Measurements from ENCODE around the gene PRR23B. TPM values are rescaled to one million over a fixed set of nuclear protein-coding genes. Genes with fewer than 3 reads are reported as not detected.

Gene PRR23B
- polyA plus RNA-seq, 1 donor from 2014 or later = not detected

DNA sequence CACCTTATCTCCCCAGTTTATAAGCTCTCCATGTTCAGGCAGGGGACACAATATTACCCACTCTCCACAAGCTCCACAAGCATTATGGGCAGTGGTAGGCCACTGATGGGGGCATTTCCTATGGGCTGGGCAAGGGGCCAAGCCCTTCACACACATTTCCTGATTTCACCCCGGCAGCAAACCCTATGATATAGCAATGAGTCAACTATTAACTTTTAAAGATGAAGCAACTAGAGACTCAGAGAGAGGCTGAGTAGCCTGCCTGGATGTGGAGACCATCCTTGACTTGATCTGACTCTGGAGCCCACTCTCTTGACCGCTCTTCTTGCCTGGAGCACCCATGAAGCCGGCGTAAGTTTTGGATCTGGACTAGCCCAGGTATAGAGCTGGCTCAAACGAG, 46.3 kb downstream of the PRR23B start:
- no peaks in the 10 kb centered on the region for H3K27me3 ChIP-seq (ENCODE audit: insufficient read depth, low read depth, low read length)
- H2AFZ ChIP-seq (ENCODE audit: low read depth, low read length) = no peak overlapping the region
- H3K4me2 ChIP-seq (ENCODE audit: low read length) = no peak overlapping the region

DNA sequence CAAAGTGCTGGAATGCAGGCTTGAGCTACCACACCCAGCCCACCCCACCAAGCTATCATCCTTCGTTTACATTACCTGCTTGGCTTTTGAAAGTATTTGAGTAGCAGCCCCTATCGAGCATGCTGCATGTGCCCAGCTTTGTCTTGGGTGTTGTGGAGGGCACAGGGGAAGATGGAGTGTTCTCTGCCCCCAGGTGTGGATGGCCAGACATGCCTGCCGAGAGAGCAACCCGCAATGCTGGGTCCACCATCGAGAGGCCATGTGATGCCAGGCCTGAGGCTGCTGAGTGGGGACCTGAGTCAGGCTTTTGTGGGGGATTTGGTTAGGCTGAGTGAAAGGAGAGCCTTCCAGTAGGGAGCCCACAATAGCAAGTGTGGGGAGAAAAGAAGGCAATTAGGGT, 47.8 kb downstream of the PRR23B start:
- no peaks in the 10 kb centered on the region for H3K36me3 ChIP-seq (ENCODE audit: insufficient read depth, low read length)
- H3K4me2 ChIP-seq (ENCODE audit: low read length) = no peak overlapping the region
- H3K4me3 ChIP-seq (ENCODE audit: low read length) = no peak overlapping the region
- no peaks in the 10 kb centered on the region for H3K79me2 ChIP-seq (replicated peaks; ENCODE audit: insufficient read depth, low read length)
- H3K27ac ChIP-seq (ENCODE audit: low read length) = no peak overlapping the region
- H2AFZ ChIP-seq (ENCODE audit: low read depth, low read length) = no peak overlapping the region
- no peaks in the 10 kb centered on the region for H4K20me1 ChIP-seq (ENCODE audit: insufficient read depth)
- no peaks in the 10 kb centered on the region for H3K9me2 ChIP-seq (ENCODE audit: insufficient read depth, low read length)
- H3F3A ChIP-seq (ENCODE audit: insufficient read depth, low read length, poor library complexity, severe bottlenecking) = no peaks in the 10 kb centered on the region
- TF ChIP-seq POLR2AphosphoS5 (IDR thresholded peaks at IDR 0.05) (no peak), TAF1 (IDR thresholded peaks at IDR 0.05; ENCODE audit: low read depth) (no peak), MXI1 (conservative IDR thresholded peaks at IDR 0.05; ENCODE audit: poor library complexity, severe bottlenecking) (no peak), EZH2 (IDR thresholded peaks at IDR 0.05; ENCODE audit: borderline replicate concordance, insufficient read depth, low read length, poor library complexity, severe bottlenecking) (no peak), SMC3 (conservative IDR thresholded peaks at IDR 0.05; ENCODE audit: poor library complexity) (no peak), RAD21 (conservative IDR thresholded peaks at IDR 0.05) (no peak), EP300 (conservative IDR thresholded peaks at IDR 0.05; ENCODE audit: poor library complexity, severe bottlenecking) (no peak)
- TF ChIP-seq, protein P1, sequence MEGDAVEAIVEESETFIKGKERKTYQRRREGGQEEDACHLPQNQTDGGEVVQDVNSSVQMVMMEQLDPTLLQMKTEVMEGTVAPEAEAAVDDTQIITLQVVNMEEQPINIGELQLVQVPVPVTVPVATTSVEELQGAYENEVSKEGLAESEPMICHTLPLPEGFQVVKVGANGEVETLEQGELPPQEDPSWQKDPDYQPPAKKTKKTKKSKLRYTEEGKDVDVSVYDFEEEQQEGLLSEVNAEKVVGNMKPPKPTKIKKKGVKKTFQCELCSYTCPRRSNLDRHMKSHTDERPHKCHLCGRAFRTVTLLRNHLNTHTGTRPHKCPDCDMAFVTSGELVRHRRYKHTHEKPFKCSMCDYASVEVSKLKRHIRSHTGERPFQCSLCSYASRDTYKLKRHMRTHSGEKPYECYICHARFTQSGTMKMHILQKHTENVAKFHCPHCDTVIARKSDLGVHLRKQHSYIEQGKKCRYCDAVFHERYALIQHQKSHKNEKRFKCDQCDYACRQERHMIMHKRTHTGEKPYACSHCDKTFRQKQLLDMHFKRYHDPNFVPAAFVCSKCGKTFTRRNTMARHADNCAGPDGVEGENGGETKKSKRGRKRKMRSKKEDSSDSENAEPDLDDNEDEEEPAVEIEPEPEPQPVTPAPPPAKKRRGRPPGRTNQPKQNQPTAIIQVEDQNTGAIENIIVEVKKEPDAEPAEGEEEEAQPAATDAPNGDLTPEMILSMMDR (IDR thresholded peaks at IDR 0.05; ENCODE audit: poor library complexity, severe bottlenecking) = no peak
- TF ChIP-seq, protein P2, sequence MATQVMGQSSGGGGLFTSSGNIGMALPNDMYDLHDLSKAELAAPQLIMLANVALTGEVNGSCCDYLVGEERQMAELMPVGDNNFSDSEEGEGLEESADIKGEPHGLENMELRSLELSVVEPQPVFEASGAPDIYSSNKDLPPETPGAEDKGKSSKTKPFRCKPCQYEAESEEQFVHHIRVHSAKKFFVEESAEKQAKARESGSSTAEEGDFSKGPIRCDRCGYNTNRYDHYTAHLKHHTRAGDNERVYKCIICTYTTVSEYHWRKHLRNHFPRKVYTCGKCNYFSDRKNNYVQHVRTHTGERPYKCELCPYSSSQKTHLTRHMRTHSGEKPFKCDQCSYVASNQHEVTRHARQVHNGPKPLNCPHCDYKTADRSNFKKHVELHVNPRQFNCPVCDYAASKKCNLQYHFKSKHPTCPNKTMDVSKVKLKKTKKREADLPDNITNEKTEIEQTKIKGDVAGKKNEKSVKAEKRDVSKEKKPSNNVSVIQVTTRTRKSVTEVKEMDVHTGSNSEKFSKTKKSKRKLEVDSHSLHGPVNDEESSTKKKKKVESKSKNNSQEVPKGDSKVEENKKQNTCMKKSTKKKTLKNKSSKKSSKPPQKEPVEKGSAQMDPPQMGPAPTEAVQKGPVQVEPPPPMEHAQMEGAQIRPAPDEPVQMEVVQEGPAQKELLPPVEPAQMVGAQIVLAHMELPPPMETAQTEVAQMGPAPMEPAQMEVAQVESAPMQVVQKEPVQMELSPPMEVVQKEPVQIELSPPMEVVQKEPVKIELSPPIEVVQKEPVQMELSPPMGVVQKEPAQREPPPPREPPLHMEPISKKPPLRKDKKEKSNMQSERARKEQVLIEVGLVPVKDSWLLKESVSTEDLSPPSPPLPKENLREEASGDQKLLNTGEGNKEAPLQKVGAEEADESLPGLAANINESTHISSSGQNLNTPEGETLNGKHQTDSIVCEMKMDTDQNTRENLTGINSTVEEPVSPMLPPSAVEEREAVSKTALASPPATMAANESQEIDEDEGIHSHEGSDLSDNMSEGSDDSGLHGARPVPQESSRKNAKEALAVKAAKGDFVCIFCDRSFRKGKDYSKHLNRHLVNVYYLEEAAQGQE (IDR thresholded peaks at IDR 0.05; ENCODE audit: borderline replicate concordance) = no peak
- no peaks in the 10 kb centered on the region for H3K9me3 ChIP-seq (ENCODE audit: low read length)
- H3K9ac ChIP-seq (ENCODE audit: low read length) = no peak overlapping the region
- H3K27me3 ChIP-seq (ENCODE audit: insufficient read depth, low read depth, low read length) = no peaks in the 10 kb centered on the region

More for the DNA sequence above, 46.3 kb downstream of the PRR23B start:
- Histone ChIP-seq H4K20me1 (ENCODE audit: insufficient read depth) (no peaks in the 10 kb centered on the region), H3K79me2 (replicated peaks; ENCODE audit: insufficient read depth, low read length) (no peaks in the 10 kb centered on the region), H3F3A (ENCODE audit: insufficient read depth, low read length, poor library complexity, severe bottlenecking) (no peaks in the 10 kb centered on the region), H3K9me3 (ENCODE audit: low read length) (no peaks in the 10 kb centered on the region), H3K27ac (ENCODE audit: low read length) (no peak overlapping the region), H3K4me3 (ENCODE audit: low read length) (no peak overlapping the region), H3K36me3 (ENCODE audit: insufficient read depth, low read length) (no peaks in the 10 kb centered on the region), H3K9me2 (ENCODE audit: insufficient read depth, low read length) (no peaks in the 10 kb centered on the region), H3K9ac (ENCODE audit: low read length) (no peak overlapping the region)
- TF ChIP-seq, protein P1 (IDR thresholded peaks at IDR 0.05; ENCODE audit: poor library complexity, severe bottlenecking) = no peak
- TF ChIP-seq TAF1 (IDR thresholded peaks at IDR 0.05; ENCODE audit: low read depth) (no peak), EP300 (conservative IDR thresholded peaks at IDR 0.05; ENCODE audit: poor library complexity, severe bottlenecking) (no peak), RAD21 (conservative IDR thresholded peaks at IDR 0.05) (no peak), SMC3 (conservative IDR thresholded peaks at IDR 0.05; ENCODE audit: poor library complexity) (no peak), MXI1 (conservative IDR thresholded peaks at IDR 0.05; ENCODE audit: poor library complexity, severe bottlenecking) (no peak), POLR2AphosphoS5 (IDR thresholded peaks at IDR 0.05) (no peak), EZH2 (IDR thresholded peaks at IDR 0.05; ENCODE audit: borderline replicate concordance, insufficient read depth, low read length, poor library complexity, severe bottlenecking) (no peak)
- TF ChIP-seq, protein P2 (IDR thresholded peaks at IDR 0.05; ENCODE audit: borderline replicate concordance) = no peak
